T-helper 22 cell (primary cell): ENCODE results near the gene TAGLN2.

Source experiments
- DNase-seq: peaks from one replicate; pipeline ENCODE4 v3.0.0-alpha.2; 2020; ENCODE audit warnings: low read depth

The TAGLN2 gene

GRCh38 chr1:159935305-159935704 is 10.0 kb upstream of the TAGLN2 start:
- DNase-seq = no peak

GRCh38 chr1:159934136-159935039 is 9.1 kb upstream of the TAGLN2 start:
- no peak for DNase-seq

GRCh38 chr1:159933347-159933746 is 8.0 kb upstream of the TAGLN2 start:
- DNase-seq = no peak

DNA sequence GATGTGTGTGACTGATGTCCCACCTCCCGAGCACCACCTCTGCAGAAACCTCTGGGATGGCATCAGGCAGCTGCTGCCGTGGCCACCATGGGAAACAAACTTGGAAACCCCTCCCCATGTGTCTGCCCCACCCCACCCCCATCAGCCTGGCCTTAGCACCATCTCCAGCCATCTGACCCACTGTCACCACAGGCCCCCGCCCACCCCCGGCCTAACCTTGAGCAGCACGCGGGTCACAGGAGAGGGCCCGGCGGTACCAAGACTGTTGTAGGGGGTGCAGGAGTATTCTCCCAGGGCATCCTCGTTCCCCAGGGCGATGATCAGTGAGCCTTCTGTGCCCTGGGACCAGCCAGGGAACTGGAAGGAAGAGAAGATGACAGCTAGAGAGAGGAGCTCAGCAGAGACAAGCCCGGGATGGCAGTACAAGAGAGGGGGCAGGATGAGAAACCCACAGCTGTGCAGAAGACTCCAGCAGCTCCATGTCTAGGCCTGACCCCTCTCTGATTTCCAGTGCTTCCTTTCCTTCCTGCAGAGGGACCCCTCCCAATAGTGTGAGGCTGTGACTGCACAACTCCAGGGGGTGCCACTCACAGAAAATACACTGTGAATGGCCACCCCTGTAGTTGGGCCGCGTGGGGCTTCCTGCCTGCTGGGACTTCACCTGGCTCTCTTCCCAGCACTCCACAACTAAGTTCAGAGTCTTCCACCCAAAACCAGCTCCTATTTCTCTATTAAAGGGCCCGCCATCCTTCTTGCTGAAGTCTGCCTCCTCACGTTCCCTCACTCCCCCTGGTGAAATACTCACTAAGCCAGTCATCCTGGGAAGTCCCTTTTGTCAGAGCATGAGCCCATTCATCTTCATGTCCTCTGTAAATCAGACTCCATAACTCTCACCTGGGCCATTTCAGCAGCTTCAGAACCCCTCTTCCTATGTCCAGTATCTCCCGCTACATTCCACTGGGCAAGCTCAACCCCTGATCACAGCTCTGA is 7.3 kb upstream of the TAGLN2 start:
- DNase-seq = no peak

GRCh38 chr1:159931795-159932173 is 6.5 kb upstream of the TAGLN2 start:
- DNase-seq = no peak

DNA sequence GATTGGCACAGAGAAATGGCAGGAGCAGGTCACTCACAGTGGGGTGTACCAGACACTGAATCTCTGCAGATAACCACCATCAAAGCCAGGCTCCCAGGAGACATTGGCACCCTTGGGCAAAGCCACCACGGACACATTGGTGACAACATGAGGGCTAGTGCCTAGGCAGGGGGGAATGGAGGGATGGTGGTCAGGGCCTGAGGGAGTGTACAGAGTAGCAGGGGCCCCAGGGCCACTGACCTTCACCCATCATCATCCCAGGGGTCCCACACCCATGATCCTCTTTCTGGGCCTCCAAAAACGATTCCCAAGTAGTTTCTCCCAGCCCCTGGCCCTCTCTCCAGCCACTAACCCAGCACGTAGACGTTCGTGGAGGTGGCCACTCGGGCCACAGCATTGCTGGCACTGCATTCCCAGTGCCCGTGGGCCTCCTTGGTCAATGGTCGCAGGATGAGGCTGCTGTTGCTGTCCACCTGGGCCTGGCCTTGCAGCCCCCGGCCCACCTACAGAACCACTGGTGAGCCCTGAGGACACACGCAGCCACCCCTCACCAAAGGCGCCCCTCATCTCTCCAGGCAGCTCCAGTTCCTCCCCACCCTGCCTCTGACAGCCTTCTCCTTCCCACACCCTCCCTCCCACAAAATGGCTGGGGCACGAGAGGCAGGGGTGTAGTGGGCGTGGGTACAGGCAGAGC is 5.9 kb upstream of the TAGLN2 start:
- DNase-seq = no peak

- no peak for DNase-seq
These were observed 5.3 kb upstream of the TAGLN2 start for GRCh38 chr1:159930634-159931033.

GRCh38 chr1:159930216-159930615 is 4.9 kb upstream of the TAGLN2 start:
- no peak for DNase-seq

DNA sequence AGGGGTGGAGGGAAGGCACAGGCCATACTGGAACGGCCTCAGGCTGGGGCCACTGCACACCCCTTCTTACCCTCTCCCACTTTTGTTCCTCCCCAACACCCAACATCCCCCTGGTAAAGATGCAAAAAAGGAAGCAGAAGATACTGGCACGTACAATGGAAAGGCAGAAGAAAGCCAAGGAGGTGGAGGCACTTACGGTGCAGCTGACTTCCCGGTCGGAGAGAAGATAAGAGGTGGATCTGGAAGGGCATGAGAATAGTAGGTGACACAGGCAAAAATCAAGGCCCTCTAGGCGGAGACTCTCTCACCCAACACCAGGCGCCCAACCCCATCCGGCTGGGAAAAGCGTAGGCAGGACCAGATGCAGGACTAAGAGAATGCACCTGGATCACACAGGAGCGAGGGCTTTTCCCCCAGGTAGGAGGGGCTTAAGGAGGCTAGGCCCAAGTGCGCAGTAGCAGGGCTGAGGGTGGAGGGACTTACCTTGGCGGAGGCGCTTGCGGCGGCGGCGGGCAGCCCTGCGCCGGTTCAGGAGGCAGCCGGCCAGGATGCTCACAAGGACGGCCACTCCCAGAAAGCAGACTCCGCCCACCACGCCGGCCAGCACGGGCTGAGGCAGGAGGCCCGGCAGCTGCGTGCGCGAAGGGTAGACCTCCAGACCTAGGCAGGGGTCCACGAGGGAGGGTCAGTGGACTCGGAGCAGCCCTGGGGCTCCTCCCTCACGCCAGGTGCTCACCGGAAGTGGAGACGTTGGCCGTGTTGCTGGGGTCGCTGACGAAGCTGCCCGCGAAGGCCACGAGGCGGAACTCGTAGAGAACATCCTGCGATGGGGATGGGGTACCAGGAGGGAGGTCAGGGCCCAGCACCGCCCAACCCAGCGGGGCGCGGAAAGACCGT is 4.1 kb upstream of the TAGLN2 start:
- no peak for DNase-seq

DNA sequence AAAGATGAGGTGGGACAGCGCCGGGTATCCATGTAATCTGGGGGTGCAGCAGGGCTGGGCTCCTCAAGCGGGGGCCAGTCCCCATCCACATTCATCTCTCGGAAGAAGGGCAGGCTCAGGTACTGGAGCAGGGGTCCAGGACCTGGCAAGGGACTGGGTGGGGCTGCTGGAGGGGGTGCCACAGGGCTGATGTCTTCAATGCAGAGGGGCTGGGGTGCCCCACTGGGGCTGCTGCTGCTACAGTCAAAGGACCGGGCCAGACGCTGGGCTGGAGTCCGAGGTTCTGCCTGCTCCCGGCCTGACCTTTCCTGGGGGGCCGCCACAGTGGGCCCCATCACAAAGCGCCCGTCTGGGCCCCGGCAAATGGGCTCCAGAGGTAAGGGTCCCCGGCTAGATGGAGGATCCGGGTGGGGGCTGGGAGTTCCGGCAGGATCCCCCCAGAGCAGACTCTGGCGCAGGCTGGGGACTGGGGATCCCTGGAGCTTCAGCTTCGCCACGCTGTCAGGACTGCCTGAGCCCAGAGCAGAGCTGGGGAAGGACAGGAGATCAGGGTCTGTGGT is 3.3 kb upstream of the TAGLN2 start:
- no peak for DNase-seq

- DNase-seq = no peak
These were observed 2.6 kb upstream of the TAGLN2 start for GRCh38 chr1:159927849-159928431.

DNA sequence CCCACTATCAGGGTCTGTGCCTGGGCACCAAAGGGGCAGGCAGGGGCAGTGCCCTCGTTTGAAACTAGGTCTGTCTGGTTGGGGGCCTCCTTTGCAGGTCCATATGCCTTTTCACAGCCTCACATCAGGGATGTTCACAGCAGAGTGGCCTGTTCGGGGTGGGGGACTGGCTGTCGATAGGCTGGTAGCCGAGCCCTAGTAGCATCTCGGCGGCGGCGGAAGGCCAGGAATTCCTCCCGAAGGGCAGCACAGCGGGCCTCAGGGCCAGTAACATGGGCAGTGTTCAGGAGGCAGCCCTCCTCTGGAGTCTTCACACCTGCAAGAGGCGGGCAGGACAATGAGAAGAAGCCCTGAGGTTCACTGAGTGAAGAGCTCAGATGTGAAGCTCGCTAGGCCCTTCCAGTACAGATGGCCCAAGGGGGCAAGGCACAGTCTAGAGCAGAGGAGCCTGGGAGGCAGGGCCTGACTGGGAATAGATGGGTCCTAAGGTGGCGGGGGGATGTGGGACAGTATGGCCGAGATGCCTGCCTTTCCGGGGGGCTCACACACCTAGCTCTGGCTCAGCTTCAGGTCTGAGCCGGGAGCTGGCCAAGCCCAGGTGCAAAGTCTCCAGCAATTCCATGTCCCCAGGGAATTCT is 2.0 kb upstream of the TAGLN2 start:
- no peak for DNase-seq

DNA sequence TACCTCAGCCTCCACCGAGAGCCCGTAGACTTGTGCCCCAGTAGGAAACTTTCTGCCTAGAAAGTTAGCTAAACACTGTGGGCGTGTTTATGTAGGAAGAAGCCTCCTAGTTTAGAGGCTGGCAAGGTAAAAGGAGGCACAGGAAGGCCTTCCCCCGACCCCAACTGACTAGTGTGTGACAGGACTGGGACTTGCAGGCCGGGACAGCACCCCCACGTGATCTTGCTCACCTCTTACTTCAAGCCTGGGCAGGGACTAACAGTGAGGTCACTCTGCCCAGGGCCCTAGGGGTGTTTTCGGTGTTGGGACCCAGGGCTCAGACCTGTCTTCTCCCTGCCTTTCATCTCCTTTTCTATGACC is 392 bp upstream of the TAGLN2 start:
- DNase-seq = no peak

DNA sequence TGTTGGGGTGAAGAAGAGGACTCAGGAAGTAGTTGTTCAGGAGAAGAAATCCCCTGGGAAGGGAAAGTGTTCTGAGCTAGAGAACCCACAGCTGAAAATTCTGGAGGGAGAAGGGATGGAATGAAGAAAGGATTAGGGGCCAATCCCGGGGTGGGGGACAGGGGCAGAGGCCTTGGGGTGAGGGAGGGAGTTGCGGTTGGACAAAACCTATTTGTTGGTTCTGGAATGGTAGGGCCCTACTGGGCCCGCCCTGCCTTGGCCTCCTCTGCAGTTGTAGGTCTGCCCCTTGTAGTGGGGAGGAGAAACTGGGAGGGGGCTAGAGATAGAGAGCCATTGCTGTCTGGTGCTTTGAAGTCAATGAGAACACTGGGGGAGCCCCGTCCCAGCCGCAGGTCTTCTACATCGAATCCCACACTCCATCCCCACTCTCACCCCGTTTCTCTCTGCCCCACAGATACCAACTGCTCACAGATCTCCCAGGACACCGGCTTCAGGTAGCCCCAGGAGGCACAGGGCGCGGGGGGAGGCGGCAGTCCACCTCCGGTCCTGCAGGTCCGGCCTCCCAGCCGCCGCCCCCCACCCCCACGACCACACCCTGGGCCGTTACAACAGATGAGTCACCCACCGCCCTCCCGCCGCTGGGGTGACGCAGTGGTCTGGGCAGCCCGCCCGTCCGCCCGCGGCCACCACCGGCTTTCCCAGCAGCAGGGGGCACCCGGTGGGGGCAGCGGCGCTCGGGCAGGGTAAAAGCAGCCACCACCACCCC is 1.1 kb downstream of the TAGLN2 start:
- peak; percentile 68 for DNase-seq

DNA sequence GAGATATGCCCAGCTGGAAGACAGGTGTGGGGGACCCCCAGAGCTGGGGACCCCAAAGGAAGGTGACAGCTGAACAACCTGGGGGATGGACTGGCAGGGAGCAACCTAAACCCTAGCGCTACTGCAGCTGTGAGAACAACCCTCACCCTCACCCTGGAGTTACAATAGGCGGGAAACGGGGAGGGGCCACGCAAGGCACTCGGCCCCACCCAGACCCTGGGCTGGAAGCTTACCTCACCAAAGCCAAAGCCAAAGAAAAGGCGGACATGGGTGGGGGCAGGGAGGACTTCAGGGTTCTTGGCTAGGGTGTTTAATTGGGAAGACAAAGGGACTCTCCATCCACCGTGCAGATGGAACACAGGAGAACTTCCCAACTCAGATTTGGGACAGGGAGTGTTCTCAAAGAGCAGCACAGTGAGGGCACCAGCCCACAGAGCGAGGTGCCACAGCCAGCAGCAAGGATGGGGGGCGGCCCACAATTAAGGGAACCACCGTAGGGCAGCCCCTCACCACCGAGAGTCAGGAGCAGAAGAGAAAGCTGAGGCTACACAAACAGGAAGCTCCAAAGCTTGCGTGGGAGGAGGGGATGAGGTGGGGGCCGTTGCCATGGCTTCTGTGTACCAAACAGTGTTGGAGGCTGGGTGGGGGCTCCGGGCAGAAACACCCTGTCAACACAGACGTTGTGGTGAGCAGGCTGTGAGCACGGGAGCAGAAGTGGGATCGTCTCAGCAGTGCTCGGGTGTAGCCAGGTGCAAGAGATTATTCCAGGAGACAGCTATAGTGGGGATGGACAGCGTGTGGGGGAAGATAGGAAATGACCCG is 1.9 kb downstream of the TAGLN2 start:
- peak; percentile 92 for DNase-seq

DNA sequence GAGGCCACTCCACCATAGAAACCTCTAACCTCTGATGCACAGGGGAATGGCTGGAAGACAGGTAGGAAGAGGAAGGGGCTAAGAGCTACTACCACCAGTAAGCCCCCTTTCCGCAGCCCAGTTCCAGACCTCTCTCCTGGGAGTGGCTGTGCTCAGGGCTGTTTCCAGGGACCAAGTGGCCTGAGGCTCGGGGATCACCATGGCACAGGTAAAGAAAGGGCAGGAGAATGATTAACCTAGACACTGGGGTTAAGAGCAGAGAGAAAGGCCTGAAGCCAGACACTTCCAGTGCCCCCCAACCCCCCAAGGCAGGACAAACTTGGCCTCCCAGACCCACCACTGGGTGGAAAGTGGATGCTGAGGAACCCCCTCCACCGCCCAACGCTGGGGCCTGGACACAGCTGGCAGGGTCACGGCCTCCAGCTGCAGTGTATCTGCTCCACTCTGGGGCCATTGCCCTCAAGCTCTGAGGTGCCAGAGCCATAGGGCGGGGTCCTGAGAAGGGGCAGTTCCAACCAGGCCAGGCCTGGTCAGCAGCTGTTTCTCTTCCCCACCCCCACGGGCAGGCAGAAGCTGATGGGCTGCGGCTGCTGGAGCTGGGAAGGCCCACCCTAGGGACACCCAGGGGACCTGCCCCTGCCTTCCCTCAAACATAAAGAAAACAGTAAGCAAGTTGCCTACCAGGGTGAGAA is 2.6 kb downstream of the TAGLN2 start:
- no peak for DNase-seq

DNA sequence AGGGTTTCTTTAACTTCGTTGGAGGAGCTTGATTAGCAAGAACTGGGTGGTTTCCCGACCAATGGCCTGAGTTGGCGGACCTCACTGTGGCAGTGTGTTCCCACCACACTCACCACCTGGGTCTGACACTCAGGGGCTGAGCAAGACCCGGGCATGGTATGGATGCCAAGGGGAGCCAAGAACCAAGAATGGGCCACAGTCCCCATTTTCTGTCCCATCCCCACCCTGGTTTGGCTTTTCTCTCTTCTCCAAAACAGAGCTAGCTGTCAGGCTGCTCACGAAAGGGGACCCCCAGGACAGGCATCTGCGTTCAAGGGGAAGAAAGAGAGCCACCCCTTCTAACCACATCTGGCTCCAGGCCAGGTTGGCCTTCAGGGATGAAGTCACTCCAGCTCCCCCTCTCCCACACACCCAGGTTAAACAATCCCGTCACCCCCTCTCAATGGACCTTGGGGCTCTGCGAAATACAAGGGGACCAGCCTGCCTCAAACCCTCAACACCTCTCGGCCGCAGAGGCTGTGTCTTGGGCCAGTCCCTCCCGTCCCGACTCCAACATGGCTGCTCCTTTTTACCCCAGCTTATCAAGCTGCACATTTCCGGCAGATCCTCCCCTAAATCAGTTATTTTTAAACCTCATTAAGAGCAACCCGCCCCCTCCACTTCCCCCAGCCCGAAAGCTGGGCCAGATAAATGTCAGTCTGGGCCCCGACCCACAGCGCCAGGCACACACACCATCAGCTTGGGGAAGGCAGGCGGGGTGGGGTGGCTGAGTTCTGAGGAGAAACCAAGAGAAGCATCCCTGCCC is 3.4 kb downstream of the TAGLN2 start:
- no peak for DNase-seq
